ENCODE data around the gene ACTR3.

GRCh38 chr2:113901943-113902342 is 12.1 kb downstream of the ACTR3 start:
- TF ChIP-seq EP300 (IDR thresholded peaks at IDR 0.05; ENCODE audit: borderline replicate concordance in 1 of 2, low read depth in 2 of 2, low read length in 2 of 2) (no peak), CHD1 (IDR thresholded peaks at IDR 0.05; ENCODE audit: low read depth, low read length) (no peak), HDAC6 (IDR thresholded peaks at IDR 0.05; ENCODE audit: low read depth, low read length) (no peak), CTCF (IDR thresholded peaks at IDR 0.05; ENCODE audit: control extremely low read depth in 1 of 3, insufficient read depth in 1 of 3, low read depth in 1 of 3, low read length in 3 of 3) (no peak), SP1 (IDR thresholded peaks at IDR 0.05; ENCODE audit: low read depth, low read length) (no peak), ZNF274 (IDR thresholded peaks at IDR 0.05; ENCODE audit: borderline replicate concordance, extremely low read depth, low read length) (no peak), EZH2 (IDR thresholded peaks at IDR 0.05; ENCODE audit: low read depth, low read length, severe bottlenecking) (no peak)
